Effector memory CD8-positive, alpha-beta T cell (primary cell): ENCODE measurements around the gene ATN1.
A peak's percentile ranks its signal among the peaks of the same experiment; 100 is the strongest.

Experiments
- ATAC-seq: fragments of 150-1000 bp; cut with Tn5 transposase; replicated peaks from 2 replicates; pipeline ENCODE4 v1.10.0; 2021; ENCODE audit warnings: mild to moderate bottlenecking, moderate library complexity
- DNase-seq, 3 experiments: peaks; one replicate each; pipeline ENCODE4 v3.0.0; 2021
- H3K27ac Mint-ChIP-seq, 2 donors: one replicate each; pipeline ENCODE4 v1.8.0; 2022; ENCODE audit warnings: mild to moderate bottlenecking in 2 of 2, mixed read lengths in 2 of 2, moderate library complexity in 2 of 2
- H3K27me3 Mint-ChIP-seq, 2 donors: one replicate each; pipeline ENCODE4 v1.8.0; 2022; ENCODE audit warnings: mixed read lengths in 2 of 2
- H3K36me3 Mint-ChIP-seq: one replicate; pipeline ENCODE4 v1.8.0; 2022; ENCODE audit warnings: mild to moderate bottlenecking, moderate library complexity, mixed read lengths; ENCODE audit not compliant: insufficient read depth
- H3K4me1 Mint-ChIP-seq, 2 donors: one replicate each; pipeline ENCODE4 v1.8.0; 2022; ENCODE audit warnings: low read depth in 2 of 2, mixed read lengths in 2 of 2
- H3K4me3 Mint-ChIP-seq, 2 donors: one replicate each; pipeline ENCODE4 v1.8.0; 2022; ENCODE audit warnings: mild to moderate bottlenecking in 2 of 2, mixed read lengths in 2 of 2, moderate library complexity in 2 of 2
- H3K9me3 Mint-ChIP-seq, 2 donors: one replicate each; pipeline ENCODE4 v1.8.0; 2022; ENCODE audit warnings: mixed read lengths in 2 of 2

The ATN1 gene

DNA sequence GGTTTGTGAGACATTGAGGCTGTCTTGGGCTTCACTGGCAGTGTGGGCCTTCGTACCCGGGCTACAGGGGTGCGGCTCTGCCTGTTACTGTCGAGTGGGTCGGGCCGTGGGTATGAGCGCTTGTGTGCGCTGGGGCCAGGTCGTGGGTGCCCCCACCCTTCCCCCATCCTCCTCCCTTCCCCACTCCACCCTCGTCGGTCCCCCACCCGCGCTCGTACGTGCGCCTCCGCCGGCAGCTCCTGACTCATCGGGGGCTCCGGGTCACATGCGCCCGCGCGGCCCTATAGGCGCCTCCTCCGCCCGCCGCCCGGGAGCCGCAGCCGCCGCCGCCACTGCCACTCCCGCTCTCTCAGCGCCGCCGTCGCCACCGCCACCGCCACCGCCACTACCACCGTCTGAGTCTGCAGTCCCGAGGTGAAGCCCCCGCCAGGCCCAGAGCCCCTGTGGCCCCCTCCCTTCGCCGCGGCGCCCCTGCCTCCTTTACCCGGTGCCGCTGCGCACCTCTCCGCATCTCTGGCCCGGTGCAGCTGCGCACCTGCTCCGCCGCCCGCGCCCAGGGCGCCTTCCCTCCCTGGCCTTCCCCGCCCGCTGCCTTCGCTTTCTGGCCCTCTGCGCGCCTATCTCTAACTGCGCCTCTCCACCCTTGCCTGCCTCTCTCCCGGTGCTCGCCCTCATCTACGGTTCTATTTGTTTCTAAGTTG lies 13.4 kb upstream of the ATN1 start, which contains the start of gene ENO2:
Gene ENO2 (plus strand): TSS at position 335 of the 701 bp plus-strand sequence. CDS start 1,253 bp downstream, outside the sequence.
- Mint-ChIP-seq H3K4me3 (peak within 1 kb of the TSS; percentile 92 to 99), H3K4me1 (peaks cover 33 to 34% of the 10 kb centered on the region in 2 donors), H3K27ac (peak within 1 kb of the TSS; percentile 76 to 97), H3K36me3 (peaks cover 36% of the 10 kb centered on the region), H3K27me3 (no peaks in the 10 kb centered on the region), H3K9me3 (no peaks in the 10 kb centered on the region)
- peak; percentile 90 for ATAC-seq
- DNase-seq, result peak; percentile 74 to 80 (median 80)

DNA sequence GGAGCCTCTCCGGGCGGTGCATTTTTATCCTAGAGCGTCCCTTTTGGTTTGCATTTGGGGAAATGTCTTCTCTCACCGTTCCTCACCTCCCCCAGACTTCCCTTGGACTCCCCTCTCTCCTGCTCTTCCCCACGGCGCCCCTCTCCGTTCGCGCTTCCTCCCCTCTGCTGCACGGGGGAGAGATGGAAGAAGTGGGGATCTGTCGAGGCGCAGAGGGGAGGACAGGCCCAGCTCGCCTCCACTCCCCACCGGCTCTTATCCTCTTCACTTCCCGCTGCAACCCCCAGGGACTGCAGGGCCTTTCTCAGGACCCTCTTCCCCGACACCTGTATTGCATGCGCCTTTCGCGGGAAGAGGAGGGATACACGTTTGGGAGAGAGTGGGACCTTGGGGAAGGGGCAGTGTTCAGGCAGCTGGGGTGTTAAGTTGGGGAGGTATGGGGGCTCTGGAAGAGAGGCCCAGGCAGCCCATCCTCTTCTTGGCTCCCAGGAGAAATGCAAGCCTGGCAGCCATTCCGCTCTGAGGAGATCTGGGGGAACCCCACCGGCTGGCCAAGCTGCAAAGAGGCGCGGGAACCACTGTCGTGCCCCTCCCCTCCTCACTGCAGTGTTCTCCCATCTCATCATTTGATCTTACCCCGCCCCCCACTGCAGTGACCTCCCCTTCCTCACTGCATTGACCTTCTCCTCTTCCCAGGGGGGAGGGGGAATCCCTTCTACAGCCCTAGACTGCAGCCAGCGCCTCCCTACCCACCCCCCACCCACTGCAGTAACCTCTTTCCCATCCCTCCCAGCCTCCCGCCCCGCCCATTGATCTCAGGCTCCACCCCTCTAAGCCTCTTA lies 12.6 kb upstream of the ATN1 start:
- Mint-ChIP-seq H3K4me3 (peak overlapping the region; percentile 92 to 99), H3K36me3 (peaks cover 40% of the 10 kb centered on the region), H3K27me3 (no peaks in the 10 kb centered on the region), H3K27ac (peak overlapping the region; percentile 76 to 97), H3K9me3 (no peaks in the 10 kb centered on the region), H3K4me1 (peaks cover 34 to 36% of the 10 kb centered on the region in 2 donors)
- DNase-seq, result no peak
- ATAC-seq, result no peak

DNA sequence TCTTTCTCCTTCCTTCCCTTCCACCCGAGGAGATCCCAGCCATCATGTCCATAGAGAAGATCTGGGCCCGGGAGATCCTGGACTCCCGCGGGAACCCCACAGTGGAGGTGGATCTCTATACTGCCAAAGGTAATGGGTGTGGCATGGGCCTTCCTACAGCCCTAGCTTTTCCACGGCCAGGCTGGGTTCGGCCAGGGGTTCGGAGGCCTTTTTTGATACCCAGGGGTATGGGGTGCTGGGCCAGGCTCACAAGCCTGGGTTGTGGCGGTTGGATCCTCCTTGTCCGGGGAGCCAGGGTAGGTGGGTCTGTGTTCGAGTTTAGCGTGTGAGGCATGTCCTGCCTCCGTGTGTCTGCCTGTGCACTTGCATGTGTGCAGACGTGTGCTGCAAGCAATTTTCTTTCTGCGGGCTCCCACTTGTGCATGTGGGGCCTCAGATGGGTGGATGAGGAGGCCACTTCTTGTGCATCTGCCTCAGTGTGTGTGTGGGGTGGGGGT lies 11.9 kb upstream of the ATN1 start:
- Mint-ChIP-seq H3K9me3 (no peaks in the 10 kb centered on the region), H3K36me3 (peaks cover 41% of the 10 kb centered on the region), H3K4me3 (peak overlapping the region; percentile 92 to 99), H3K27ac (peak overlapping the region; percentile 76 to 97), H3K27me3 (no peaks in the 10 kb centered on the region), H3K4me1 (peaks cover 34 to 36% of the 10 kb centered on the region in 2 donors)
- DNase-seq (no peak), ATAC-seq (no peak)

DNA sequence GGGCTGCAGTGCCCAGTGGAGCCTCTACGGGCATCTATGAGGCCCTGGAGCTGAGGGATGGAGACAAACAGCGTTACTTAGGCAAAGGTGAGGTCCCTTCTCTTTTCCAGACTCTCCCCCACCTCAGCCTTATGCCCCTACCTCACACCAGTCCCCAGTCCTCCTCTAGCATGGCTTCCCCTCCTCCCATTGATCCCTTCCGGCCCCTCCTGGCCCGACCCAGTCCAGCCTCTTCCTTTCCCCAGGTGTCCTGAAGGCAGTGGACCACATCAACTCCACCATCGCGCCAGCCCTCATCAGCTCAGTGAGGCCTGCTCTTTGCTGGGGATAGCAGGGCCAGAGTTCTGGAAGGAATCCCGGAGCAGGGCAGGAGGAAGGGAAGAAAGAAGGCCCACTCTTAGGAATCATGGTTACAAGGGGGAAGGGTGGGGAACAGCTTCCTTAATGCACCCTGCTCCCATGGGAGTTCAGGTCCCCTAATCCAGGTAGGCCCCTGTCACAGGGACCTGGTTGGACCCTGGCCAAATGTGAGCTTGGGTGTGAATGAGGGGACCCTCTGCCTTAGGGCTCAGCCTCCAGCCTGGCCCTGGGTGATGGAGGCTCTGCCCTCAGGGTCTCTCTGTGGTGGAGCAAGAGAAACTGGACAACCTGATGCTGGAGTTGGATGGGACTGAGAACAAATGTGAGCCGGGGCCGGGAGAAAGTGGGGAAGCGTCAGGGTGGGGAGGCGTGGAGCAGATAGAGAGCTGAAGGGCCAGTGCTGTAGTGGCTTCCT lies 11.1 kb upstream of the ATN1 start:
- H3K4me1 Mint-ChIP-seq, result peaks cover 34 to 36% of the 10 kb centered on the region in 2 donors
- ATAC-seq (no peak), DNase-seq (no peak)
- H3K36me3 Mint-ChIP-seq, result peaks cover 41% of the 10 kb centered on the region
- H3K27me3 Mint-ChIP-seq, result no peaks in the 10 kb centered on the region
- peak overlapping the region; percentile 76 to 97 for H3K27ac Mint-ChIP-seq
- H3K4me3 Mint-ChIP-seq, result peak overlapping the region; percentile 92 to 99
- no peaks in the 10 kb centered on the region for H3K9me3 Mint-ChIP-seq

DNA sequence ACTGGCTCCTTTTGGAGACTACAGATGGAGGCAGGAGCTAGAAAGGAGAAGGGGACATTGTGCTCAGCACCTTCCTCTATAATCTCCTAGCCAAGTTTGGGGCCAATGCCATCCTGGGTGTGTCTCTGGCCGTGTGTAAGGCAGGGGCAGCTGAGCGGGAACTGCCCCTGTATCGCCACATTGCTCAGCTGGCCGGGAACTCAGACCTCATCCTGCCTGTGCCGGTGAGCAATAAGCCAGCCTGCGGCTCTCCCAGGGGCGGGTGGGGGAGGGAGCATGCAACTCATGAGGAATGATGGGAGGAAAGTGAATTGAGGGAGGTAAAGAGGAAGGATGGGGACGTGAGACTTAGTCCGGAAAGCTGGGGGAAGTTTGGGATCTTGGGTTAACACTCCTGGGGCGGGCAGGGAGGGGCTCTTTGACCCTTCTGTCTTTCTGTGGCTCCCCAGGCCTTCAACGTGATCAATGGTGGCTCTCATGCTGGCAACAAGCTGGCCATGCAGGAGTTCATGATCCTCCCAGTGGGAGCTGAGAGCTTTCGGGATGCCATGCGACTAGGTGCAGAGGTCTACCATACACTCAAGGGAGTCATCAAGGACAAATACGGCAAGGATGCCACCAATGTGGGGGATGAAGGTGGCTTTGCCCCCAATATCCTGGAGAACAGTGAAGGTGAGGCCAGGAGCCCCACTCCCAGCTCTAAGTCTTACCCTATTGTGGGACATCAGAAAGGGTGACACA lies 10.1 kb upstream of the ATN1 start:
- H3K4me3 Mint-ChIP-seq, result no peak overlapping the region
- no peaks in the 10 kb centered on the region for H3K9me3 Mint-ChIP-seq
- no peak overlapping the region for H3K27ac Mint-ChIP-seq
- no peaks in the 10 kb centered on the region for H3K27me3 Mint-ChIP-seq
- no peak for DNase-seq
- ATAC-seq, result no peak
- H3K36me3 Mint-ChIP-seq, result peaks cover 40% of the 10 kb centered on the region
- H3K4me1 Mint-ChIP-seq, result peaks cover 32 to 34% of the 10 kb centered on the region in 2 donors

DNA sequence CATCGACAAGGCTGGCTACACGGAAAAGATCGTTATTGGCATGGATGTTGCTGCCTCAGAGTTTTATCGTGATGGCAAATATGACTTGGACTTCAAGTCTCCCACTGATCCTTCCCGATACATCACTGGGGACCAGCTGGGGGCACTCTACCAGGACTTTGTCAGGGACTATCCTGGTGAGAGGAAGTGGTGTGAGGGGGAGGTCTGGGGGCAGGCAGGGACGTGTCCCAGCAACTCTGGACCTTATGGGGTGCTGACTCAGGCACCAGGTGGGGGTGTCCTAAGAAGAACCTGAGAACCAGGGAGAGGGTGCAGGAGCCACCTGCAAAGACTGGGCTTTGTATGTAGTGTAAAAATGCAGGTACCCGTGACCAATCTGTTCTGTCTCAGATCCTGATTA lies 8.2 kb upstream of the ATN1 start:
- Mint-ChIP-seq H3K27me3 (no peaks in the 10 kb centered on the region), H3K4me3 (no peak overlapping the region), H3K27ac (peak overlapping the region in 1 of 2 donors; percentile 70), H3K4me1 (peaks cover 23 to 30% of the 10 kb centered on the region in 2 donors), H3K36me3 (peaks cover 33% of the 10 kb centered on the region), H3K9me3 (no peaks in the 10 kb centered on the region)
- no peak for DNase-seq
- ATAC-seq, result no peak

DNA sequence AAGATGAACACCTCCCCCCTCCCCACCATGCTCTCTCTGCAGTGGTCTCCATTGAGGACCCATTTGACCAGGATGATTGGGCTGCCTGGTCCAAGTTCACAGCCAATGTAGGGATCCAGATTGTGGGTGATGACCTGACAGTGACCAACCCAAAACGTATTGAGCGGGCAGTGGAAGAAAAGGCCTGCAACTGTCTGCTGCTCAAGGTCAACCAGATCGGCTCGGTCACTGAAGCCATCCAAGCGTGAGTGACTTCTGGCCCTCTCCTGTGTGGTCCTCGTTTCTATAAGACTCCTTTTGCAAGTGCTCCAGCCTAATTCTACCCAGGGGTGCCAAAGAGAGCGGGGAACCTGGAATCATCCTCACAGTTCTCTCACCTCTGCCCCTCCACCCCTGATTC lies 6.2 kb upstream of the ATN1 start:
- peak overlapping the region in 1 of 2 donors; percentile 38 for H3K27ac Mint-ChIP-seq
- peaks cover 30% of the 10 kb centered on the region for H3K36me3 Mint-ChIP-seq
- peaks cover 15% of the 10 kb centered on the region in 2 donors for H3K4me1 Mint-ChIP-seq
- H3K4me3 Mint-ChIP-seq, result no peak overlapping the region
- H3K27me3 Mint-ChIP-seq, result no peaks in the 10 kb centered on the region
- no peaks in the 10 kb centered on the region for H3K9me3 Mint-ChIP-seq
- DNase-seq, result no peak
- ATAC-seq, result no peak

DNA sequence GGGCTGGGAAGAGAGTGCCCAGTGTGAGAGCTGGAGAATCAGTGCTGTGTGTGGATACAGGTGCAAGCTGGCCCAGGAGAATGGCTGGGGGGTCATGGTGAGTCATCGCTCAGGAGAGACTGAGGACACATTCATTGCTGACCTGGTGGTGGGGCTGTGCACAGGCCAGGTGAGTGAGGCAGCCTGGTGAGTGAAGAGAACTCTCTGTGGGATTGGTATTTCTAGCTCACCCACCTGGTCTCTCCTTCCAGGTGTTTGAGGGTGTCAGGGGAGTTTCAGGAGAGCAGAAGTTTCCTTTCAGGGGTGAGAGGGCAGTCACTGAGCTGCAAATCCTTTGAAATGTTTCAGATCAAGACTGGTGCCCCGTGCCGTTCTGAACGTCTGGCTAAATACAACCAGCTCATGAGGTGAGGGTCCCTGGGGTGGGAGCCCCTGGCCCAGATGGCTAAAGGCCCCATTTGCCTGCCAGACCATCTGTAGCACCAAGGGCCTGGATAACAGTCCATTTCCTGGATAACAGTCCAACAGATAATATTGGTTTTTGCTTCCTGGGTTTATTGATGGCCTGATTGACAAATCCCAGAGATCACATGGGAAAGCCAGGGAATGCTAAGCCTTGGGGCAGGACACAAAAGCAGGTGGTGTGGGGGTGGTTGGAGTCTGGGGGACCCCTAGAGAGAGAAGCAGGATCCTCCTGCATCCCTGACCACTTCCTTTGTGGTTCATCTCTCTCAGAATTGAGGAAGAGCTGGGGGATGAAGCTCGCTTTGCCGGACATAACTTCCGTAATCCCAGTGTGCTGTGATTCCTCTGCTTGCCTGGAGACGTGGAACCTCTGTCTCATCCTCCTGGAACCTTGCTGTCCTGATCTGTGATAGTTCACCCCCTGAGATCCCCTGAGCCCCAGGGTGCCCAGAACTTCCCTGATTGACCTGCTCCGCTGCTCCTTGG lies 5.5 kb upstream of the ATN1 start:
- Mint-ChIP-seq H3K9me3 (no peaks in the 10 kb centered on the region), H3K27me3 (no peaks in the 10 kb centered on the region), H3K4me3 (no peak overlapping the region), H3K36me3 (peaks cover 30% of the 10 kb centered on the region), H3K4me1 (peaks cover 14 to 22% of the 10 kb centered on the region in 2 donors), H3K27ac (peak overlapping the region in 1 of 2 donors; percentile 38)
- ATAC-seq (no peak), DNase-seq (no peak)

DNA sequence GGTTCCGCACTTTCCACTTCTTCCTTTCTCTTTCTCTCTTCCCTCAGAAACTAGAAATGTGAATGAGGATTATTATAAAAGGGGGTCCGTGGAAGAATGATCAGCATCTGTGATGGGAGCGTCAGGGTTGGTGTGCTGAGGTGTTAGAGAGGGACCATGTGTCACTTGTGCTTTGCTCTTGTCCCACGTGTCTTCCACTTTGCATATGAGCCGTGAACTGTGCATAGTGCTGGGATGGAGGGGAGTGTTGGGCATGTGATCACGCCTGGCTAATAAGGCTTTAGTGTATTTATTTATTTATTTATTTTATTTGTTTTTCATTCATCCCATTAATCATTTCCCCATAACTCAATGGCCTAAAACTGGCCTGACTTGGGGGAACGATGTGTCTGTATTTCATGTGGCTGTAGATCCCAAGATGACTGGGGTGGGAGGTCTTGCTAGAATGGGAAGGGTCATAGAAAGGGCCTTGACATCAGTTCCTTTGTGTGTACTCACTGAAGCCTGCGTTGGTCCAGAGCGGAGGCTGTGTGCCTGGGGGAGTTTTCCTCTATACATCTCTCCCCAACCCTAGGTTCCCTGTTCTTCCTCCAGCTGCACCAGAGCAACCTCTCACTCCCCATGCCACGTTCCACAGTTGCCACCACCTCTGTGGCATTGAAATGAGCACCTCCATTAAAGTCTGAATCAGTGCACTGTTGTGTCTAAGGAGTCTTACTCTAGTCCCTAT lies 4.6 kb upstream of the ATN1 start:
- no peak for DNase-seq
- no peak for ATAC-seq

DNA sequence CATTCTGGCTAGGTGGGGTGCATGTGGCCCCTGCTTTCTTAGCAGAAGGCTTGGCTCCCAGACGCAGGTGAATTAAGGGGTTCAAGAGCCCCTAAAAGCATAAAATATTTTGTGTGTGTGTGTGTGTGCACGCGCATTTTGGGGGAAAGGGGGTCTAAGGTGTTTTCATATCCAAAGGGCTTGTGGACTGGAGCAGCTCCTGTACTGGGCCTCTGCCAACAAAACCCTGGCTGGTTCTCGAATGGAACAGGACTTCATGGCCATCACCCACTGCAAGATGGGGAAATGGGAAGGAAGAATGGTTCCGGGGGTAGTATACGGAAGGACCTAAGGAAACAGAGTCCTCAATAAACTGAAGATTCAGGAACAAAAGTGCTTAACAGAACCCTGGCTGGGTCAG lies 3.9 kb upstream of the ATN1 start:
- H3K27me3 Mint-ChIP-seq, result no peaks in the 10 kb centered on the region
- peaks cover 30% of the 10 kb centered on the region for H3K36me3 Mint-ChIP-seq
- ATAC-seq (no peak), DNase-seq (no peak)
- no peak overlapping the region for H3K4me3 Mint-ChIP-seq
- peaks cover 18 to 28% of the 10 kb centered on the region in 2 donors for H3K4me1 Mint-ChIP-seq
- peak overlapping the region; percentile 82 to 91 for H3K27ac Mint-ChIP-seq
- no peaks in the 10 kb centered on the region for H3K9me3 Mint-ChIP-seq

More for the DNA sequence above, 4.6 kb upstream of the ATN1 start:
- H3K27ac Mint-ChIP-seq, result peak overlapping the region in 1 of 2 donors; percentile 16
- H3K9me3 Mint-ChIP-seq, result no peaks in the 10 kb centered on the region
- H3K27me3 Mint-ChIP-seq, result no peaks in the 10 kb centered on the region
- no peak overlapping the region for H3K4me3 Mint-ChIP-seq
- H3K4me1 Mint-ChIP-seq, result peaks cover 14 to 23% of the 10 kb centered on the region in 2 donors
- peaks cover 31% of the 10 kb centered on the region for H3K36me3 Mint-ChIP-seq

DNA sequence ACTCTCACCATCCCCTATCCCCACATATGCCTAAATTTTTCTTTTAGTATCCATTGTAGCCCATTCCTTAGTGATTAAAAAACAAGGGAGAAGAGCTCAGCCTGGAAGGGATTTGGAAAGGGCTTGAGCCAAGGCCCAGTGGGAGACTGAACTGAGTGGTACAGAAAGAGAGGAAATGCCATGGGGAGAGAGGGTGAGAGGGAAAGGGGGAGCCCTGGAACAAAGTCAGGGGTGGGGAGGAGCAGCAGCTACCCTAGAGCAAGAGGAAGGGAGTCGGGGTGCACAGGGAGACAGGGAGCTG lies 2.6 kb upstream of the ATN1 start:
- H3K9me3 Mint-ChIP-seq, result no peaks in the 10 kb centered on the region
- DNase-seq (no peak), ATAC-seq (no peak)
- peaks cover 26 to 34% of the 10 kb centered on the region in 2 donors for H3K4me1 Mint-ChIP-seq
- peaks cover 24% of the 10 kb centered on the region for H3K36me3 Mint-ChIP-seq
- peak overlapping the region; percentile 19 to 46 for H3K4me3 Mint-ChIP-seq
- no peaks in the 10 kb centered on the region for H3K27me3 Mint-ChIP-seq
- peak overlapping the region; percentile 82 to 91 for H3K27ac Mint-ChIP-seq
